ENCODE results near the gene LILRA5.
"Not testable (repeated sequence)": the region's sequence is repeated elsewhere in the genome, so short reads cannot be mapped to it uniquely, and the experiment has no call there.

DNA sequence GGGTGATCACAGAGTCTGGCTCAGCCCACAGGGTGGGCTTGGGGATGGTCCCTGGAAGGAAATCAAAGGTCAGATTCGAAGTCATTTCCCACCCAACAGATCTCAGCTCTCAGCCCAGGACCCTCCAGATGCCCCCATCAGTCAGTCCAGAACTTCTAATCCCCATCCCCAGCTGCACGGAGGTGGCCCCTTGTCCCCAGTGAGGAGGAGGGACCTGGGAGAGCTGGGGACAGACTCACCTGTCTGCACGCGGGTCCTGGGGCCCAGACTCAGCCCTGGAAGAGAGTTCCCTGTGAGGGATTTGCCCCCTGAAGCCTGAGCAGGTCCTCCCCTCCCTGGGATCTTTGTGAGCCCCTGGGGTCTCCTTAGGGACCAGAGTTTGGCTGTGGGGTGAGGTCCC lies 32.9 kb downstream of the LILRA5 start:
- TF ChIP-seq, protein P1, sequence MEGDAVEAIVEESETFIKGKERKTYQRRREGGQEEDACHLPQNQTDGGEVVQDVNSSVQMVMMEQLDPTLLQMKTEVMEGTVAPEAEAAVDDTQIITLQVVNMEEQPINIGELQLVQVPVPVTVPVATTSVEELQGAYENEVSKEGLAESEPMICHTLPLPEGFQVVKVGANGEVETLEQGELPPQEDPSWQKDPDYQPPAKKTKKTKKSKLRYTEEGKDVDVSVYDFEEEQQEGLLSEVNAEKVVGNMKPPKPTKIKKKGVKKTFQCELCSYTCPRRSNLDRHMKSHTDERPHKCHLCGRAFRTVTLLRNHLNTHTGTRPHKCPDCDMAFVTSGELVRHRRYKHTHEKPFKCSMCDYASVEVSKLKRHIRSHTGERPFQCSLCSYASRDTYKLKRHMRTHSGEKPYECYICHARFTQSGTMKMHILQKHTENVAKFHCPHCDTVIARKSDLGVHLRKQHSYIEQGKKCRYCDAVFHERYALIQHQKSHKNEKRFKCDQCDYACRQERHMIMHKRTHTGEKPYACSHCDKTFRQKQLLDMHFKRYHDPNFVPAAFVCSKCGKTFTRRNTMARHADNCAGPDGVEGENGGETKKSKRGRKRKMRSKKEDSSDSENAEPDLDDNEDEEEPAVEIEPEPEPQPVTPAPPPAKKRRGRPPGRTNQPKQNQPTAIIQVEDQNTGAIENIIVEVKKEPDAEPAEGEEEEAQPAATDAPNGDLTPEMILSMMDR (IDR thresholded peaks at IDR 0.05; ENCODE audit: insufficient read depth, low read depth, low read length): not testable (repeated sequence)
- TF ChIP-seq EZH2 (IDR thresholded peaks at IDR 0.05; ENCODE audit: insufficient read depth, low read length): not testable (repeated sequence)
